Keratinocyte (primary cell): Measurements from ENCODE around the gene FMN1.

Experiments used
- EZH2 ChIP-seq: IDR thresholded peaks from one replicate; pipeline ENCODE4 v1.6.1; 2012; ENCODE audit warnings: inconsistent platforms, mild to moderate bottlenecking, low read length, moderate library complexity
- TF ChIP-seq, protein P1 (sequence below), 3 experiments: IDR thresholded peaks in 1 of 3; conservative IDR thresholded peaks in 1 of 3; optimal IDR thresholded peaks in 1 of 3; 2 replicates in 2 of 3; 3 replicates in 1 of 3; pipeline versions ENCODE3 to v1.5.1; 2011; ENCODE audit warnings: low read length in 3 of 3, mild to moderate bottlenecking in 3 of 3, moderate library complexity in 2 of 3, control low read depth in 1 of 3, inconsistent platforms in 1 of 3; ENCODE audit not compliant: insufficient read depth in 2 of 3; ENCODE audit errors: extremely low read depth in 1 of 3

DNA sequence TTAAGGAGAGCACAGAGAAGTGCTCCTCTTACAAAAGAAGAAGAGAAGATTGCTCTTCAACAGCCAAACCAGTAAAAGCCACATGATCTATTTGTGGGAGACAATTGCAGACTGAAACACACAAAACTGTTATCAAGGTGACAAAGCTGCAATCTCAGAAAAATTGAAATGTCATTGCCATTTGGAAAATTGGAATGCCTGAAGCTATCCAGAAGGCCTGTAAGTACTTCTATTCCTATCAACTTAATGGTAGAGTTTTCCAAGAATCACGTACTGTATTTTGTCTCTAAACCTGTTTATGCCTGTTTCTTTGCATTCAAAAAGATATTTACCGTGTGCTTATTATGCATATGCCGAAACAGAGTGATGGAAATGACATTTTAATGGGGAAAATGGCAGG is 272.0 kb downstream of the FMN1 start:
- TF ChIP-seq, protein P1, sequence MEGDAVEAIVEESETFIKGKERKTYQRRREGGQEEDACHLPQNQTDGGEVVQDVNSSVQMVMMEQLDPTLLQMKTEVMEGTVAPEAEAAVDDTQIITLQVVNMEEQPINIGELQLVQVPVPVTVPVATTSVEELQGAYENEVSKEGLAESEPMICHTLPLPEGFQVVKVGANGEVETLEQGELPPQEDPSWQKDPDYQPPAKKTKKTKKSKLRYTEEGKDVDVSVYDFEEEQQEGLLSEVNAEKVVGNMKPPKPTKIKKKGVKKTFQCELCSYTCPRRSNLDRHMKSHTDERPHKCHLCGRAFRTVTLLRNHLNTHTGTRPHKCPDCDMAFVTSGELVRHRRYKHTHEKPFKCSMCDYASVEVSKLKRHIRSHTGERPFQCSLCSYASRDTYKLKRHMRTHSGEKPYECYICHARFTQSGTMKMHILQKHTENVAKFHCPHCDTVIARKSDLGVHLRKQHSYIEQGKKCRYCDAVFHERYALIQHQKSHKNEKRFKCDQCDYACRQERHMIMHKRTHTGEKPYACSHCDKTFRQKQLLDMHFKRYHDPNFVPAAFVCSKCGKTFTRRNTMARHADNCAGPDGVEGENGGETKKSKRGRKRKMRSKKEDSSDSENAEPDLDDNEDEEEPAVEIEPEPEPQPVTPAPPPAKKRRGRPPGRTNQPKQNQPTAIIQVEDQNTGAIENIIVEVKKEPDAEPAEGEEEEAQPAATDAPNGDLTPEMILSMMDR (optimal IDR thresholded peaks at IDR 0.05 in 1 of 3, IDR thresholded peaks at IDR 0.05 in 1 of 3, conservative IDR thresholded peaks at IDR 0.05 in 1 of 3; ENCODE audit: extremely low read depth in 1 of 3, insufficient read depth in 2 of 3, low read length in 3 of 3), result no peak
- no peak for TF ChIP-seq EZH2
